ENCODE results near the gene SKI.

SKI gene

GRCh38 chr1:2194319-2194897, 33.7 kb upstream of the SKI start, which contains the start of gene FAAP20:
Gene FAAP20 (minus strand): TSS chr1:2194772. CDS start chr1:2194749, 23 bp downstream.
- DNase-seq (ENCODE audit: low read depth in 2 of 2) = peak; percentile 60 to 63

DNA sequence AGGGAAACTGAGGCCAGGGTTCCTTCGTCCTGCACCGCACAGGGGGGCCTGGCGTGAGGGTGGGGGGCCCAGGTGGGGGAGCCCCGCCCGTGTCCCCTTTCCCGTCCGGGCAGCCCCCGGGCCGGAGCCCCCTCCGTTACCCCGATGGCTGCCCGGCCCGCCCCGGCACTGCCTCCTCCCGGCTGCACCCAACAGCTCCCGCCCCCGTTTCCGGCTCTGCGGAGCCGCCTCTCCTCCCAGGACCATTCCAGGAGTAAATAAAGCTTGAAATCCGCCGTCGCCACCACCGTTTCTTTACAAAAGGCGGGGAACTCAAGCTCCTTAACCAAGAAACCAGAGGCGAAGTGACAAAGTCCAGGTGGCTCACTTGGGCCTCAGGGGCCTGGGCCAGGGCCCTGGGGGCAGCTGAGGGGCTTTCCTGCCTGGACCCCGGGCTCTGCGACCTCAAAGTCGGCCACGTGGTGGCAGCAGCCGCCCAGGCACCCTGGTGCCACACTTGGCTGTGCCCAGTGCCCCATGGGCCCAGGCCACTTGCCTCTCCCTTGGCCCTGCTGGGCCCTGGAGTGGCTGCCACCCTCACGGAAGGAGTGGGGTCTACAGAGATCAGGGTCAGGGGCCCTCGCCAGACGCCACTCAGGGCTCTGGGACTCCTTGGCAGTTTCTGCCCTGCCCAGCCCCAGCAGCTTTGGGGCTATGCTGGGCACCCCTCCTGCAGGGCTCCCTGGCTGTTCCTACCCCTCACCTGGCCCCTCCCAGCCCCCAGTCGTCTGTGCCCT, 33.0 kb upstream of the SKI start:
- peak; percentile 83 for DNase-seq (ENCODE audit: low read depth in 2 of 2)

GRCh38 chr1:2195785-2196184, 32.3 kb upstream of the SKI start:
- no peak for DNase-seq (ENCODE audit: low read depth in 2 of 2)

- no peak for DNase-seq (ENCODE audit: low read depth in 2 of 2)
These were observed 31.0 kb upstream of the SKI start for GRCh38 chr1:2196901-2197638.

DNA sequence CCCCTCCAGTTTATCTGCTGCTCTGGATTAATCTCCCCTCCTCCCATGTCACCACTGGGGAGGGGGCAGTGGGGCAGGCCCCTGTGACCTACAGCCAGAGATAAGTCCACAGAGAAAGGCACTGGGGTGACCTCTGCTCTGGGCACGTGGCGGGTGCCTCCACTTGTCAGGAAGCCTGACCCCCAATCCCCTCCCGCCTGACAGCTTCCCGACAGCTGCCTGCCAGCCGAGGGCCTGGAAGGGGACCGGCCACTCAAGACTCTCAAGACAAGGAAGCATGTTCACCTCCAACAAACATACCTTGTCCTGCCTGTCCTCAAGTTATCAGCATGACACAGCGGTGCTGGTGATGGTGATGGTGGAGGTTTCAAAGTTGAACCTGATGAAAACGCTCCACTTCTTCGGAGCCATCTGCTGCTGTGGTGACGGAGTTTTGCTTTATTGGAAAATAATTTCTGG, 30.4 kb upstream of the SKI start:
- no peak for DNase-seq (ENCODE audit: low read depth in 2 of 2)

DNA sequence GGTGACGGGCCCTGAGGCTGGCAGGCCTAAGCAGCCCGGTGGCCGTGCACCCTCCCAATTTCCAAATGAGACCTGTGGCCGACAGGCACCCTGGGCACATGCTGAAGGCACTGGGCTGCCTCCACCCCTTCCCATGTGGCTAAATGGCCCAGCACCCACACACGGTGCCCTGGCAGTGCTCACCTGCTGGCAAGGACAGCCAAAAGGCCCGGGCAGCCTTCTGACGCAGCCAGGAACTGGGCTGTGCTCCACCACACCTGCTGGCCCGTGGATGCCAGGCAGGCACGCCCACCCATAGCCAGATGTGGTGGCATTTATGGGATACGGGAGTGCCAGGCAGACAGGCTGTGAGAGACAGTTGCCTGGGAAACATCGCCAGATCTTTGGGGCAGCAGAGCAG, 29.5 kb upstream of the SKI start:
- DNase-seq (ENCODE audit: low read depth in 2 of 2) = no peak

- peak; percentile 69 to 83 for DNase-seq (ENCODE audit: low read depth in 2 of 2)
These were observed 28.9 kb upstream of the SKI start for GRCh38 chr1:2199042-2199810.

DNA sequence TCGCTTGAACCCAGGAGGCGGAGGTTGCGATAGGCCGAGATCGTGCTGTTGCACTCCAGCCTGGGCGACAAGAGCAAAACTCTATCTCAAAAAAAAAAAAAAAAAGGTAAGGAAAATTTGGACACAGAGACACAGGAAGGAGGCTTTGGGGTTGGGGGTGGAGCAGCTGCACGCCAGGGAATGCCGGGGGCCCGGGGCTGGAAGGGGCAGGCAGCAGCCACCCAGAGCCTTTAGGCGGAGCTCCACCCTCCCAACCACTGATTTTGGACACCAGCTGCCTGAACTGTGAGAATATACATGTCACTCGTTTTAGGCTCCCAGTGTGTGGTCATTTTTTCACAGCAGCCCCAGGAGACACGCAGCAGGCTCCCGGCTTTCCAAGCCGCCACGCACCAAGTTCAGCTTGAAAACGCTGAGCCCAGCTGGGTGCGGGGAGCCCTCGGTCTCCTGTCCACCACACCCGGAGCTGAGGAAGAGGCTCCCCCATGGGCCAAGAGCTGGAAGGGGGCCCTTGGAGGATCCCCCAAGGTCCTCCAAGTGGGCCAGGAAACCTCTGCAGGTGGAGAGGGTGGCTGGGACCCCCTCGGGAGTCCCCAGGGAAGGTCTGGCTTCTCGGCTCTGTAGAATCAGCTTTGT, 27.7 kb upstream of the SKI start:
- no peak for DNase-seq (ENCODE audit: low read depth in 2 of 2)

DNA sequence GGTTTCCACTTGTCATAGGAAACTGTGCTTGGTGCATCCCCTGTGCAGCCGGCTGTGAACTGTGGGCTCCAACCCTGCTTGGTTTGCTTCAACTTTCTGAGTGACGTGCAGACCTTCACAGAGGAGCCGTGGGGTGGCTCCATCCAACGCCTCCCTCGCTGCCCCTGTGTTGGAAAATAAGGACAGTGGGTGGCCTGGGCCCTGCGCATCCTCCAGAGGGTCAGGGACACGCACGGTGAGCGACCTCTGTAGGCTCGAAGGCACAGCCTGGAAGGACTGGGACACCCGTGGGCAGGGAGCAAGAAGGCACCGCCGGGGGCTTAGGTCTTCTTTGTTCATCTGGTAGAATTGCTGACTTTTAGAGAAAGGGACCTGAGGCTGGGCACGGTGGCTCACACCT, 27.1 kb upstream of the SKI start:
- DNase-seq (ENCODE audit: low read depth in 2 of 2) = no peak

DNA sequence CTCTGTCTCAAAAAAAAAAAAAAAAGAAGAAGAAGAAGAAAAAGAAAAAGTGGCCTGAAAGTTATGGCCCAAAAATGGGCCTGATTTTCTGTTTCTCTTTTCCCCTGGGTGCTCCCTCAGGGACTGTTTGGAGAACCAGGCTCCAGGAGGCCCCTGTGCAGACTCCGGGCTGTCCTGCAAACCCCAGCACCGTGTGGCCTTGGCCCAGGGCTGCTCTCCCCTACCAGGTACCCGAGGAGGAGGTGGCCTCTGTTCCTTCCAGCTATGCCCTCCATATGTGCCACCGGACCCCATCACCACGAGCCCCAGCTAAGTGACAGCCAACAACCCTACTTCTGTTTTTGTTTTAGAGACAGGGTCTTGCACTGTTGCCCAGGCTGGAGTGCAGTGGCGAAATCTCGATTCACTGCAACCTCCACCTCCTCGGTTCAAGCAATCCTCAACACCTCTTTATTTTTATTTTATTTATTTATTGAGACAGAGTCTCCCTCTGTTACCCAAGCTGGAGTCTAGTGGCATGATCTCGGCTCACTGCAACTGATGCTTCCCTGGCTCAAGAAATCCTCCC, 26.0 kb upstream of the SKI start:
- no peak for DNase-seq (ENCODE audit: low read depth in 2 of 2)

- DNase-seq (ENCODE audit: low read depth in 2 of 2) = no peak
These were observed 25.1 kb upstream of the SKI start for GRCh38 chr1:2202843-2203601.

GRCh38 chr1:2203671-2204414, 24.3 kb upstream of the SKI start:
- DNase-seq (ENCODE audit: low read depth in 2 of 2) = no peak

DNA sequence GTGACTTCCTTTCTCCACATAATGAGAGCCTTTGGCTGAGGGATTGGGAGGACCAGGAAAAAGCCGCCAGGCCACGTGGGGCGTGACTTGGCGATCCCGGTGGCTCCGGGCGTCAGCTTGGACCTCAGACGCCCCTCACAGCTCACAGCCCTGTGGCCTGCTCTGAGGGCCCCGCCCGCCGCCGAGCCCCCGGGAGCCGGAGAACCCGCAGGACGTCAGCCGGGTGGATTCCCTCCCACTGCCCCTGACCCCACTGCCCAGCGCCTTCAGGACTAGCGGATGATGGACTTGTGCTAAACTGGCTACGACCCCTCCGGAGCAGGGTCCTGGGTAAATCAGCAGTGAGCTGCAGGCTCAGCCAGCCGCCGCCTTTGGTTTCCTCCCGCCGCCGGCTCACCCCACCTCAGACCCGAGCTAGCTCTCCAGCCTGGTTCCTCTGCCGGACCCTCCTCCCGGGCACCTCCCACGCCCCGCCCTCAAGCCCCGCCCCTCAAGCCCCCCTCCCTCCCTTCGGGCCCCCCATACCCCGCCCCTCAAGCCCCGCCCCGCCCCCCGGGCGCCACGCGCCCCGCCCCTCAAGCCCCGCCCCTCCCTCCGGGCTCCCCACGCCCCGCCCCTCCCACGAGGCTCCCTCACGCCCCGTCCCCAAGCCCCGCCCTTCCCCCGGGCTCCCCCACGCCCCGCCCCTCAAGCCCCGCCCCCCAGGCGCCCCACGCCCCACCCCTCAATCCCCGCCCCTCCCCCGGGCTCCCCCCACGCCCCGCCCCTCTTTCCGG, 23.5 kb upstream of the SKI start:
- DNase-seq (ENCODE audit: low read depth in 2 of 2) = peak in 1 of 2 donors; percentile 92

DNA sequence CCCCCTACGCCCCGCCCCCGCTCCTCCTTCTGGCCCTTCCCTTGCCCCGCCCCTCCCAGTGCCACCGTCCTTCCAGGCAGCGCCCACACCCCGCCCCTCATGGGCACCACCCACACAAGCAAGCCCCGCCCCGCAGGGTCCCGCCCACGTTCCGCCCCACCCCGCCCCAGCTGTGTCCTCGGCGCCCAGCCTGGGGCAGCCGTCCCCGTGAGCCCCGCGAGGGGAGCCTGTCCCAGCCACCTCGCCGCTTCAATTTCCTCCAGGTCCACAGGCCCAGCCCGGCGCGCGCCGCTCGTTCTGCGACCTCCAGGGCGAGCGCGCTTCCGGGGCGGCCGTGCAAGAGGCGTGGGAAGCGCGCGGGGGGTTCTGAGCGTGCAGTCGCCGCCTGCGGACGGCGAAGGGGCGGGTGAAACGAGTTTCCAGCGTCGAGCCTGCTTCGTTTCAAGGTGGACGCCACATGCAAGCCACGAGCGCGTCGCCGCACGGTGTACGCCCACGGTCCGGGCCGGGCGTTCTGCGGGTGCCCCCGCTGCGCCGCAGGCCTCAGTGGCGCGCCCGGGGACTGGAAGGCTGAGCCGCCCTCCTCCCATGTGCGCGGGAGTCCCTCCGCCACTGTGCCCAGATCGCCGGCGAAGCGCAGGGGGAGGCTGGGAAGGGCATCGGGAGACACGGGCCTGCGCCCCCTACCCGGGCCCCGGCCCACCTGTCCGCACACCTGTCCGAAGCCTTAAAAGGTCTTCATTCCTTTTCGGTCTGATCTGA, 22.7 kb upstream of the SKI start:
- peak in 1 of 2 donors; percentile 88 for DNase-seq (ENCODE audit: low read depth in 2 of 2)

- DNase-seq (ENCODE audit: low read depth in 2 of 2) = no peak
These were observed 21.2 kb upstream of the SKI start for GRCh38 chr1:2206813-2207487.

DNA sequence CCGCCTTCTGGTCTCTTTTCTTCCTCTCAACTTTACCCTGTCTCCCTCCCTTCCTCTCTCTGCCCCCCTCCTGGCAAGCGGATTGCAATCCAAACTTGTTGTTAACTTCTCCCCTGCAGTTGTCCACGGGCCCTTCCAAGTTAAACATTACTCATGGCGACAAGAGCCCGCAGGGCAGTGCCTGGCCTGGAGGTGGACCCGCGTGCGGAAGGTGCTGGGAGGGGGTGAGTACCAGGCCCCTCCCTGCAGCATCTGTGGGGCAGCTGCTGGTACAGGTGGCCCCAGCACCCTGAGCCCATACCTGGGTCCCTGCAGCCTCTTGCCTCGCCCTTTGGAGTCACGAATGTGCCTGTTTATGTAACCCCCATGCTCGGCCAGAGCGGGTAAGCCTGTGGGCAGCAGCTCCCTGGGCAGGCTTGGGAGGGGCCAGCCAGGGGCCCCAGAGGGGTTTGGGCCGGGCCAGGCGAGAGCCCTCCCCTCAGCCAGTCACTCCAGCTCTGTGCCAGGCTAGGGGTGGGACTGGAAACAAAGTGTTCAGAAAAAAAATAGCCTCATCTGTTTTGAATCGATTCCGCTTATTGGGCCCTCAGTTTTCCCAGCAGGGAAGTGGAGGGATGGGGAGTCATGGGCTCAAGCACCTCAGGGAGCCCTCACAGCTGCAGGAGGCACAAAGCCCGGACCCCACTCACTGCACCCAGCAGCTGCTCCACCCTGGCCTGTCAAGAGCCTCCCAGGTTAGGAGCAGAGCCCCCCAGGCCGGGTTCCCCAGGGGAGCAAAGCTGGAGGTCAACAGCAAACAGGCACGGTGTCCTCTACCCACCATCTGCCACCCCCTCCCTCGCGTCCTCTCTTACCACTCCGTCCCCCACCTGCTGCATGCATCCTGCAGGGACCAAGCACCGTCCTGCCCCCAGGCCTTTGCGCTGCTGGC, 19.5 kb upstream of the SKI start:
- no peak for DNase-seq (ENCODE audit: low read depth in 2 of 2)

All from stimulated activated CD4-positive, alpha-beta T cell treated with anti-CD3 and anti-CD28 coated beads, Interleukin-4, amount 100 ng/mL, for 48 hours (primary cell).